ENCODE results near the gene OR2B6. TPM values are rescaled to one million over a fixed set of nuclear protein-coding genes. Genes with fewer than 3 reads are reported as not detected.
"Not testable (repeated sequence)": the region's sequence is repeated elsewhere in the genome, so short reads cannot be mapped to it uniquely, and the experiment has no call there.

The OR2B6 gene
- polyA plus RNA-seq (2013, experiment 1 of 2) = not detected
- not detected for polyA plus RNA-seq (2013, experiment 2 of 2)

GRCh38 chr6:27956941-27957340 lies at the start of gene OR2B6:
Gene OR2B6 (plus strand): TSS chr6:27957241. CDS start chr6:27957241, 0 bp downstream.
- Histone ChIP-seq H3K27me3 (ENCODE audit: insufficient read depth, low read length) (no peaks in the 10 kb centered on the region), H3K9ac (ENCODE audit: low read depth, low read length) (no peak within 1 kb of the TSS), H3K4me3 (ENCODE audit: low read length) (no peak within 1 kb of the TSS), H3K27ac (ENCODE audit: low read depth, low read length) (no peak within 1 kb of the TSS), H3K36me3 (ENCODE audit: insufficient read depth, low read length) (no peaks in the 10 kb centered on the region), H3K9me3 (ENCODE audit: insufficient read depth, low read depth, low read length) (no peaks in the 10 kb centered on the region), H3K4me1 (ENCODE audit: insufficient read depth, low read length) (peaks cover 4% of the 10 kb centered on the region; the same call in 1 of the 2 replicates)
- WGBS = 86% methylated on average over 1 of the region's 1 CpG

GRCh38 chr6:27908017-27908416 lies 49.0 kb upstream of the OR2B6 start:
- H3K36me3 ChIP-seq (ENCODE audit: insufficient read depth, low read length) = no peaks in the 10 kb centered on the region
- no peak overlapping the region for H3K4me3 ChIP-seq (ENCODE audit: low read length)
- H3K4me1 ChIP-seq (ENCODE audit: insufficient read depth, low read length) = no peaks in the 10 kb centered on the region
- H3K27ac ChIP-seq (ENCODE audit: low read depth, low read length) = no peak overlapping the region
- 100% methylated on average over 1 of the region's 1 CpG for WGBS
- no peaks in the 10 kb centered on the region for H3K9me3 ChIP-seq (ENCODE audit: insufficient read depth, low read depth, low read length)
- H3K27me3 ChIP-seq (ENCODE audit: insufficient read depth, low read length) = no peaks in the 10 kb centered on the region
- no peak overlapping the region for H3K9ac ChIP-seq (ENCODE audit: low read depth, low read length)

GRCh38 chr6:27911956-27912446 lies 45.0 kb upstream of the OR2B6 start, which contains the start of gene OR2B2:
Gene OR2B2 (minus strand): TSS chr6:27912396. CDS start chr6:27912319, 77 bp downstream.
- H3K36me3 ChIP-seq (ENCODE audit: insufficient read depth, low read length) = no peaks in the 10 kb centered on the region
- WGBS = 94% methylated on average over 2 of the region's 2 CpGs
- H3K27me3 ChIP-seq (ENCODE audit: insufficient read depth, low read length) = no peaks in the 10 kb centered on the region
- no peak within 1 kb of the TSS for H3K27ac ChIP-seq (ENCODE audit: low read depth, low read length)
- no peak within 1 kb of the TSS for H3K4me3 ChIP-seq (ENCODE audit: low read length)
- no peaks in the 10 kb centered on the region for H3K4me1 ChIP-seq (ENCODE audit: insufficient read depth, low read length)
- no peaks in the 10 kb centered on the region for H3K9me3 ChIP-seq (ENCODE audit: insufficient read depth, low read depth, low read length)
- H3K9ac ChIP-seq (ENCODE audit: low read depth, low read length) = no peak within 1 kb of the TSS

GRCh38 chr6:27922949-27923348 lies 34.1 kb upstream of the OR2B6 start:
- Histone ChIP-seq H3K9me3 (ENCODE audit: insufficient read depth, low read depth, low read length) (no peaks in the 10 kb centered on the region), H3K4me1 (ENCODE audit: insufficient read depth, low read length) (no peaks in the 10 kb centered on the region), H3K27me3 (ENCODE audit: insufficient read depth, low read length) (no peaks in the 10 kb centered on the region), H3K27ac (ENCODE audit: low read depth, low read length) (no peak overlapping the region), H3K36me3 (ENCODE audit: insufficient read depth, low read length) (no peaks in the 10 kb centered on the region), H3K9ac (ENCODE audit: low read depth, low read length) (no peak overlapping the region), H3K4me3 (ENCODE audit: low read length) (no peak overlapping the region)

GRCh38 chr6:27924179-27924578 lies 32.9 kb upstream of the OR2B6 start:
- H3K36me3 ChIP-seq (ENCODE audit: insufficient read depth, low read length) = no peaks in the 10 kb centered on the region
- 91% methylated on average over 6 of the region's 6 CpGs for WGBS
- H3K4me1 ChIP-seq (ENCODE audit: insufficient read depth, low read length) = no peaks in the 10 kb centered on the region
- no peaks in the 10 kb centered on the region for H3K27me3 ChIP-seq (ENCODE audit: insufficient read depth, low read length)
- no peak overlapping the region for H3K27ac ChIP-seq (ENCODE audit: low read depth, low read length)
- H3K9ac ChIP-seq (ENCODE audit: low read depth, low read length) = no peak overlapping the region
- H3K4me3 ChIP-seq (ENCODE audit: low read length) = no peak overlapping the region
- H3K9me3 ChIP-seq (ENCODE audit: insufficient read depth, low read depth, low read length) = no peaks in the 10 kb centered on the region

GRCh38 chr6:27928041-27928440 lies 29.0 kb upstream of the OR2B6 start:
- not testable (repeated sequence) for H3K9ac ChIP-seq (ENCODE audit: low read depth, low read length); H3K4me1 ChIP-seq (ENCODE audit: insufficient read depth, low read length); H3K36me3 ChIP-seq (ENCODE audit: insufficient read depth, low read length); H3K27ac ChIP-seq (ENCODE audit: low read depth, low read length); H3K9me3 ChIP-seq (ENCODE audit: insufficient read depth, low read depth, low read length); H3K27me3 ChIP-seq (ENCODE audit: insufficient read depth, low read length); H3K4me3 ChIP-seq (ENCODE audit: low read length)
- 82% methylated on average over 2 of the region's 2 CpGs for WGBS

- not testable (repeated sequence) for H3K36me3 ChIP-seq (ENCODE audit: insufficient read depth, low read length); H3K4me3 ChIP-seq (ENCODE audit: low read length); H3K9me3 ChIP-seq (ENCODE audit: insufficient read depth, low read depth, low read length); H3K4me1 ChIP-seq (ENCODE audit: insufficient read depth, low read length); H3K9ac ChIP-seq (ENCODE audit: low read depth, low read length); H3K27me3 ChIP-seq (ENCODE audit: insufficient read depth, low read length); H3K27ac ChIP-seq (ENCODE audit: low read depth, low read length)
- WGBS = 86% methylated on average over 5 of the region's 5 CpGs
Observed at GRCh38 chr6:27929930-27930329, 27.1 kb upstream of the OR2B6 start.

- Histone ChIP-seq H3K4me1 (ENCODE audit: insufficient read depth, low read length) (no peaks in the 10 kb centered on the region), H3K9ac (ENCODE audit: low read depth, low read length) (no peak overlapping the region), H3K4me3 (ENCODE audit: low read length) (no peak overlapping the region), H3K9me3 (ENCODE audit: insufficient read depth, low read depth, low read length) (no peaks in the 10 kb centered on the region), H3K27ac (ENCODE audit: low read depth, low read length) (no peak overlapping the region), H3K36me3 (ENCODE audit: insufficient read depth, low read length) (no peaks in the 10 kb centered on the region), H3K27me3 (ENCODE audit: insufficient read depth, low read length) (no peaks in the 10 kb centered on the region)
- WGBS = 100% methylated on average over 1 of the region's 2 CpGs
Observed at GRCh38 chr6:27931209-27931608, 25.8 kb upstream of the OR2B6 start.

GRCh38 chr6:27940766-27941165 lies 16.3 kb upstream of the OR2B6 start:
- Histone ChIP-seq H3K36me3 (ENCODE audit: insufficient read depth, low read length) (no peaks in the 10 kb centered on the region), H3K4me3 (ENCODE audit: low read length) (no peak overlapping the region), H3K4me1 (ENCODE audit: insufficient read depth, low read length) (0 out of 2 replicates have a peak, but pooled peaks cover 4% of the 10 kb centered on the region), H3K9me3 (ENCODE audit: insufficient read depth, low read depth, low read length) (no peaks in the 10 kb centered on the region), H3K9ac (ENCODE audit: low read depth, low read length) (no peak overlapping the region), H3K27me3 (ENCODE audit: insufficient read depth, low read length) (peaks cover 3% of the 10 kb centered on the region; the same call in 1 of the 2 replicates), H3K27ac (ENCODE audit: low read depth, low read length) (no peak overlapping the region)
- no CpG with 5 or more reads among the region's 1 CpG for WGBS

GRCh38 chr6:27943072-27943471 lies 14.0 kb upstream of the OR2B6 start:
- WGBS = 52% methylated on average over 6 of the region's 6 CpGs
- not testable (repeated sequence) for H3K9me3 ChIP-seq (ENCODE audit: insufficient read depth, low read depth, low read length); H3K36me3 ChIP-seq (ENCODE audit: insufficient read depth, low read length); H3K27ac ChIP-seq (ENCODE audit: low read depth, low read length); H3K4me1 ChIP-seq (ENCODE audit: insufficient read depth, low read length); H3K9ac ChIP-seq (ENCODE audit: low read depth, low read length); H3K27me3 ChIP-seq (ENCODE audit: insufficient read depth, low read length)
- 0 out of 2 replicates have a peak overlapping the region, but pooled peaks have one; percentile 0 for H3K4me3 ChIP-seq (ENCODE audit: low read length)

- Histone ChIP-seq H3K36me3 (ENCODE audit: insufficient read depth, low read length) (no peaks in the 10 kb centered on the region), H3K27ac (ENCODE audit: low read depth, low read length) (no peak overlapping the region), H3K9me3 (ENCODE audit: insufficient read depth, low read depth, low read length) (peaks cover 4% of the 10 kb centered on the region; the same call in 1 of the 2 replicates), H3K4me1 (ENCODE audit: insufficient read depth, low read length) (no peaks in the 10 kb centered on the region), H3K27me3 (ENCODE audit: insufficient read depth, low read length) (no peaks in the 10 kb centered on the region), H3K9ac (ENCODE audit: low read depth, low read length) (no peak overlapping the region), H3K4me3 (ENCODE audit: low read length) (no peak overlapping the region)
- no CpG with 5 or more reads among the region's 1 CpG for WGBS
Observed at GRCh38 chr6:27948237-27948636, 8.8 kb upstream of the OR2B6 start.

- H3K4me3 ChIP-seq (ENCODE audit: low read length) = no peak overlapping the region
- H3K36me3 ChIP-seq (ENCODE audit: insufficient read depth, low read length) = no peaks in the 10 kb centered on the region
- H3K27ac ChIP-seq (ENCODE audit: low read depth, low read length) = no peak overlapping the region
- H3K9me3 ChIP-seq (ENCODE audit: insufficient read depth, low read depth, low read length) = peaks cover 4% of the 10 kb centered on the region; the same call in 1 of the 2 replicates
- no CpG with 5 or more reads among the region's 1 CpG for WGBS
- no peaks in the 10 kb centered on the region for H3K27me3 ChIP-seq (ENCODE audit: insufficient read depth, low read length)
- no peaks in the 10 kb centered on the region for H3K4me1 ChIP-seq (ENCODE audit: insufficient read depth, low read length)
- no peak overlapping the region for H3K9ac ChIP-seq (ENCODE audit: low read depth, low read length)
Observed at GRCh38 chr6:27951040-27951439, 6.0 kb upstream of the OR2B6 start.

Data from HUES64 (cell line).